ENCODE data around the gene POMGNT2. TPM values are rescaled to one million over a fixed set of nuclear protein-coding genes. Genes with fewer than 3 reads are reported as not detected.

Gene POMGNT2
- total RNA-seq, 3 donors from 2014 or later: 14.6 to 19.0 (median 18.4) TPM

- Histone ChIP-seq H3K4me1 (peaks cover 0 to 4% of the 10 kb centered on the region in 2 donors), H3K27ac (no peak overlapping the region), H3K27me3 (no peaks in the 10 kb centered on the region), H3K4me3 (no peak overlapping the region), H3K9me3 (no peaks in the 10 kb centered on the region), H3K36me3 (no peaks in the 10 kb centered on the region)
- TF ChIP-seq POLR2A (IDR thresholded peaks at IDR 0.05): no peak
- TF ChIP-seq POLR2AphosphoS5 (IDR thresholded peaks at IDR 0.05): no peak
- no peak for TF ChIP-seq CTCF (IDR thresholded peaks at IDR 0.05)
- DNase-seq (ENCODE audit: low spot score in 2 of 2): no peak
- intact Hi-C loops (cut with DNase I; ENCODE audit: low total_unique reads): no loop called here
Measured at GRCh38 chr3:43104039-43104438, 1.8 kb downstream of the POMGNT2 start.

- Histone ChIP-seq H3K36me3 (no peaks in the 10 kb centered on the region), H3K4me3 (no peak overlapping the region), H3K27ac (no peak overlapping the region), H3K4me1 (peaks cover 0 to 4% of the 10 kb centered on the region in 2 donors), H3K27me3 (no peaks in the 10 kb centered on the region), H3K9me3 (no peaks in the 10 kb centered on the region)
- intact Hi-C loops (cut with DNase I; ENCODE audit: low total_unique reads): no loop called here
- TF ChIP-seq POLR2AphosphoS5 (IDR thresholded peaks at IDR 0.05): no peak
- no peak for TF ChIP-seq CTCF (IDR thresholded peaks at IDR 0.05)
- no peak for TF ChIP-seq POLR2A (IDR thresholded peaks at IDR 0.05)
- DNase-seq (ENCODE audit: low spot score in 2 of 2): no peak
Measured at GRCh38 chr3:43102773-43103480, 3.0 kb downstream of the POMGNT2 start.

DNA sequence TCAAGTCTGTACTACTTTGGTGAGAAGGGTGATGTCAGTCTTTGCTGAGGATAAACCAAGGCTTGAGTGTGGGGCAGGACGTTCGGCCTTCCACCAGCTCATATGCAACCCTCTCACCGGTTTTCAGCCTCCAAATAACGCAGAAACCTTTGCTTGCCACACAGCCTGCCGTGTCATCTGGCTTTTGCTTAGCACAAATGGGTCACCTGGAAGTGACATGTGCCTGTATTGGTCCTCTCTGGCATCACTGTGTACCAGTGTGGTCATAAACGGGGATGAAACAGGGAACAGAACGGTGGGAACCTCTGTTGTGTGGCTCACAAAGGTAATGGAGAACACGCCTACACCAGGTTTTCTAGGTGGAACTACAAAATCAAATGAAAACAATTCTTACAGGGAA lies 7.1 kb downstream of the POMGNT2 start:
- no peak for DNase-seq (ENCODE audit: low spot score in 2 of 2)
- no peaks in the 10 kb centered on the region for H3K4me1 ChIP-seq
- TF ChIP-seq CTCF (IDR thresholded peaks at IDR 0.05): no peak
- TF ChIP-seq POLR2AphosphoS5 (IDR thresholded peaks at IDR 0.05): no peak
- TF ChIP-seq POLR2A (IDR thresholded peaks at IDR 0.05): no peak
- no peaks in the 10 kb centered on the region for H3K27me3 ChIP-seq
- H3K36me3 ChIP-seq: no peaks in the 10 kb centered on the region
- H3K4me3 ChIP-seq: no peak overlapping the region
- no peak overlapping the region for H3K27ac ChIP-seq
- intact Hi-C loops (cut with DNase I; ENCODE audit: low total_unique reads): no loop called here
- H3K9me3 ChIP-seq: no peaks in the 10 kb centered on the region

DNA sequence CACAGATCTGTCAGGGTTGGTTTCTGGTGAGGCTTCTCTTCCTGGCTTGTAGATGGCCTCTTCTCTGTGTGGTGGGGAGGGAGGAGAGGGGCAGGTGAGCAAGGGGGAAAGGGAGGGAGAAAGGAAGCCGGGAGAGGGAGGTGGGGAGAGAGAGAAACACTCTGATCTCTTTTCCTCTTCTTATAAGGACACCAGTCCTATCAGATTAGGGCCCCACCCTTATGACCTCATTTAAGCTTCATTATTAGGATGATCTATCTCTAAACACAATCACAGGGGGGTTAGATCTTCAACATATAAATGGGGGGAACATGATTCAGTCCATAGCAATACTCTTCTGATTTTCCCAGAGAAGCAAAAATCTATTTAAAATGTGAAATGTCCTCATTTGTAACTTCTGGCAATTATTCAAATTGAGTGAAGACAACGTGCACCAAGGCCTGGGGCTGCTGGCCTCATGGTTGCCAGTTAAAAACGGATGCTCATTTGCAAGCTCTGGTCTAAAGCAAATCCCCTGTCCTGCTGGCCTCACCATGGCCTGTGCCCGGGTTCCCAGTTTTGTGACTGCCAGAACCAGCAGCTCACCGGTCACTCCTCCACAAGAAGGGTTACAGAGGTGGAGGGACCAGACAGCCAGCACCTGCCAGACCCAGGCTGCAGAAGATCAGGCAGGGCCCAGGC lies 8.3 kb downstream of the POMGNT2 start:
- no peaks in the 10 kb centered on the region for H3K9me3 ChIP-seq
- no peak for DNase-seq (ENCODE audit: low spot score in 2 of 2)
- no peak overlapping the region for H3K4me3 ChIP-seq
- H3K27ac ChIP-seq: no peak overlapping the region
- intact Hi-C loops (cut with DNase I; ENCODE audit: low total_unique reads): no loop called here
- H3K27me3 ChIP-seq: no peaks in the 10 kb centered on the region
- no peaks in the 10 kb centered on the region for H3K36me3 ChIP-seq
- H3K4me1 ChIP-seq: no peaks in the 10 kb centered on the region
- no peak for TF ChIP-seq POLR2A (IDR thresholded peaks at IDR 0.05)
- no peak for TF ChIP-seq POLR2AphosphoS5 (IDR thresholded peaks at IDR 0.05)
- no peak for TF ChIP-seq CTCF (IDR thresholded peaks at IDR 0.05)

- intact Hi-C loops (cut with DNase I; ENCODE audit: low total_unique reads): no loop called here
- no peak for DNase-seq (ENCODE audit: low spot score in 2 of 2)
- Histone ChIP-seq H3K27ac (no peak overlapping the region), H3K36me3 (no peaks in the 10 kb centered on the region), H3K4me1 (no peaks in the 10 kb centered on the region), H3K27me3 (no peaks in the 10 kb centered on the region), H3K9me3 (no peaks in the 10 kb centered on the region), H3K4me3 (no peak overlapping the region)
- TF ChIP-seq CTCF (IDR thresholded peaks at IDR 0.05) (no peak), POLR2AphosphoS5 (IDR thresholded peaks at IDR 0.05) (no peak), POLR2A (IDR thresholded peaks at IDR 0.05) (no peak)
Measured at GRCh38 chr3:43096761-43097160, 9.1 kb downstream of the POMGNT2 start.
